Lower leg skin (tissue), 4 donors: ENCODE data around the gene UBXN6. TPM values are rescaled to one million over a fixed set of nuclear protein-coding genes. Genes with fewer than 3 reads are reported as not detected.

ENCODE experiments used
- DNase-seq, 2 donors: peaks; one replicate each; pipeline ENCODE4 v3.0.0-alpha.2; 2019; ENCODE audit warnings: low spot score in 2 of 2
- H3K4me3 ChIP-seq: fragments of 200-600 bp; sonication (generic); 2 replicates; pipeline ENCODE4 v1.5.1; 2017; ENCODE audit warnings: mild to moderate bottlenecking, low read depth; ENCODE audit not compliant: poor library complexity, severe bottlenecking
- CTCF ChIP-seq, 3 donors: fragments of 450-650 bp; IDR thresholded peaks; one replicate each; pipeline ENCODE4 v1.5.1; 2016; ENCODE audit warnings: antibody characterized with exemption in 3 of 3, mild to moderate bottlenecking in 3 of 3, moderate library complexity in 2 of 3
- POLR2A ChIP-seq, 2 donors: fragments of 450-650 bp; IDR thresholded peaks; one replicate each; pipeline ENCODE4 v1.6.1; 2016 to 2017; ENCODE audit warnings: antibody characterized with exemption in 2 of 2, mild to moderate bottlenecking in 1 of 2, moderate library complexity in 1 of 2
- WGBS, 2 donors: methylation state at CpG; one replicate each; pipeline ENCODE4 v1.1.5; 2018; 5-methylcytosine and 5-hydroxymethylcytosine counted together
- intact Hi-C: fragments of 100-400 bp; cut with DNase I; formaldehyde crosslinking; loops from one replicate; pipeline ENCODE4 v1.15.0; 2023; ENCODE audit warnings: low total_unique reads
- total RNA-seq, 4 donors: library from RNA; depleted of rRNA; stranded (reverse); fragments of >200 nt; gene quantifications; one replicate each; pipeline ENCODE4 v1.1.0, GENCODE V29; 2016

UBXN6 gene
- total RNA-seq, 4 donors from 2014 or later, result 77.0 to 161 (median 111) TPM

- no peak for TF ChIP-seq POLR2A (IDR thresholded peaks at IDR 0.05)
- no peak for TF ChIP-seq CTCF (IDR thresholded peaks at IDR 0.05)
- no peak overlapping the region for H3K4me3 ChIP-seq
- WGBS, 2 donors, result 87 to 95% methylated on average over 17 to 18 of the region's 18 CpGs
- intact Hi-C loops, result no loop called here
- DNase-seq, result no peak
These were observed 38.7 kb upstream of the UBXN6 start for GRCh38 chr19:4496304-4496703.

- intact Hi-C loops, result no loop called here
- DNase-seq, result no peak
- no peak overlapping the region for H3K4me3 ChIP-seq
- TF ChIP-seq POLR2A (IDR thresholded peaks at IDR 0.05) (no peak), CTCF (IDR thresholded peaks at IDR 0.05) (no peak)
- 83 to 86% methylated on average over 10 to 12 of the region's 12 CpGs for WGBS, 2 donors
These were observed 37.9 kb upstream of the UBXN6 start for GRCh38 chr19:4495471-4495870.

GRCh38 chr19:4494691-4495064 lies 37.1 kb upstream of the UBXN6 start:
- no peak for DNase-seq
- intact Hi-C loops, result no loop called here
- H3K4me3 ChIP-seq, result no peak overlapping the region
- WGBS, 2 donors, result 94% methylated on average over 8 of the region's 8 CpGs
- TF ChIP-seq POLR2A (IDR thresholded peaks at IDR 0.05) (no peak), CTCF (IDR thresholded peaks at IDR 0.05) (no peak)

- TF ChIP-seq CTCF (IDR thresholded peaks at IDR 0.05) (no peak), POLR2A (IDR thresholded peaks at IDR 0.05) (no peak)
- no peak for DNase-seq
- intact Hi-C loops, result no loop called here
- 95% methylated on average over 61 of the region's 61 CpGs for WGBS, 2 donors
- H3K4me3 ChIP-seq, result no peak overlapping the region
These were observed 36.5 kb upstream of the UBXN6 start for GRCh38 chr19:4493929-4494690.

GRCh38 chr19:4493104-4493928 lies 35.7 kb upstream of the UBXN6 start:
- intact Hi-C loops, result no loop called here
- TF ChIP-seq CTCF (IDR thresholded peaks at IDR 0.05) (no peak), POLR2A (IDR thresholded peaks at IDR 0.05) (no peak)
- no peak overlapping the region for H3K4me3 ChIP-seq
- 93 to 95% methylated on average over 41 of the region's 41 CpGs for WGBS, 2 donors
- DNase-seq, result no peak
